Glomerular visceral epithelial cell (primary cell): ENCODE data around the gene ANKRD39.
"Not testable (repeated sequence)": the region's sequence is repeated elsewhere in the genome, so short reads cannot be mapped to it uniquely, and the experiment has no call there.

ENCODE experiments used
- DNase-seq: peaks from one replicate; pipeline ENCODE4 v3.0.0-alpha.2; 2016; ENCODE audit errors: extremely low spot score

Gene ANKRD39

DNA sequence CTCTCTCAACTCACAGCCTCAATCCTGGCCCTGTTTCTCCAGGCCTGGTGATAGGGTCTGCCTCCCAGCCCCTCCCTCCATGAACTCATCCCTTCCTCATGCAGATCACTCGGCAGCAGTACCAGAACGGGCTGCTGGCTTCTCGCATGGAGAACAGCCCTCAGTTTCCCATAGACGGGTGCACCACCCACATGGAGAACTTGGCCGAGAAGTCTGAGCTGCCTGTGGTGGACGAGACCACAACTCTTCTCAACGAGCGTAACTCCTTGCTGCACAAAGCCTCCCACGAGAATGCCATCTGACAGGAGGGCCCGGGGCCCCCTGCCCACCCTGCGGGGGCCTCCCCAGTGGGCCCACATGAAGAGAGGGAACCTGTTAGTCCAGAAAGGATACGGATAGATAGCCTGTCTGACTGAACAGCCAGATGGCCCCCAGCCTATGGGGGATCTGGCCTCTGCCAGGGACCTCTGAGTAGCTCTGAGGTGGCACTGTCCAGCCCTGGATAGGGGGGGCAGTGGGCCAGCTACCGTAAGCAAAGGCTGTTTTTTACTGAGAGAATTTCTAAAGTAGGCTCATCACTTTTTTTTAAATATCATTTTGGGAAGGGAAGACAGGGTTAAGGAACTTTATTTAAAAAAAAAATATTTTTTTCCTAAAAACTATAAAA is 48.5 kb downstream of the ANKRD39 start:
- DNase-seq: no peak

DNA sequence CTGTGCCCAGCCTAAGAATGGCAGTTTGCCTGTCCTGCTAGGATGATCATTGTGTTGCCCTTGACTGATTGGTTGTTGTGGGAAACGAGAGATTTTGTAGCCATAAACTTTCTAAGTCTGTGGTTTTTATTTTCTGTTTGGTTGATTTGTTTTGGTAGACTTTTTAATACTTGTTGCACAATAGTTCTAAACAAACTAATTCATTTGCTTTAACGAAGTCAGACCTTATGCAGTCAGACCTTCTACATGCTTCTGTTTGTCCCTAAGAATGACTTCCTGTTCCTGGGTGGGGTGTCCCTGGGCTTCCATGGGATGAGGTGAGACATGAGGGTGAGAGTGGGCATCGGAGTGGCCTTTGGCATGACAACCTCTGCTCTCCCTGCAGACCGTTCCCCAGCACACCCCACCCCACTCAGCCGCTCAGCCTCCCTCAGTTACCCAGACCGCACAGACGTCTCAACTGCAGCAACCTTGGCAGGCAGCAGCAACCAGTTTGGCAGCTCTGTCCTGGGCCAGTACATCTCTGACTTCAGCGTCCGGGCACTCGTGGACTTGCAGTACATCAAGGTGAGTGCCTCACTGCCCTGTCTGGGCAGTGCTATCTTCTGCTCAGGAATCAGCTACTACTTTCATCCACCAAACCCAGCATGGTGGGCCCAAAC is 49.5 kb downstream of the ANKRD39 start:
- no peak for DNase-seq

DNA sequence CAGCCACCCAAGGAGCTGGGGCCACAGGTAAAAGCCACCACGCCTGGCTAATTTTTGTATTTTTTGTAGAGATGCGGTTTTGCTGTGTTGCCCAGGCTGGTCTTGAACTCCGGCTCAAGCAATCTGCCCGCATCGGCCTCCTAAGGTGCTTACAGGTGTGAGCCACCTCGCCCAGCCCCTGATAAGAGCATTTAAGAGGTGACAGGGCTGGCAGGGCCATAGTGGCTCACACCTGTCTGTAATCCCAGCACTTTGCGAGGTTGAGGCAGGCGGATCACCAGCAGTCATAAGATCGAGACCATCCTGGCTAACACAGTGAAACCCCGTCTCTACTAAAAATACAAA is 50.7 kb downstream of the ANKRD39 start:
- no peak for DNase-seq

DNA sequence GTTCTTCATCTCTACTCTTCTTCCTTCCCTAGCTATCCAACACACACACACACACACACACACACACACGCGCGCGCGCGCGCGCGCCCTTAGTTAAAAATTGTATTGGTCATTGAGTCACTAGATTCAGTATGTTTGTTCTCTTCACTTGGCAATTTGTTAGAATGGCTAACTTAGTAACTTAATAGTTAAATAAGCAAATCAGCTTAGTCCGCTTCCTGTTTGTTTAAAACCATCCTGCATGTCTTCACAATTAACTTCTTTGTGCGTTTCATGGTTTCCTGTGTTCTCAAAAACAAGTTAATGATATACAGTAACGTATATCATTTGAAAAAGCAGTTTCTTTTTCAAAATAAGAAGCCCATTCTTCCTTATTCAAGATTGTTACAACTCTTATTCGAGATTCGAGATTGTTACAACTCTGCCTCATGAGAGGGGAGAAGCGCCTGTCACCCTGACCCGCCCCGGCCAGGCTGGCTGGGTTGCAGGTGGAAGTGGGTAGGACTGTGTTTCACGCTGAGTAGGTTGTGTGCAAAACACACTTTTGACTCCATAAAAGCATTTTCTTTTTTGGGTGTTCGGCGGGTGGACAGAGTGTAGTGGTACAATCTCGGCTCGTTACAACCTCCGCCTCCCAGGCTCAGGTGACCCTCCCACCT is 51.2 kb downstream of the ANKRD39 start:
- no peak for DNase-seq

DNA sequence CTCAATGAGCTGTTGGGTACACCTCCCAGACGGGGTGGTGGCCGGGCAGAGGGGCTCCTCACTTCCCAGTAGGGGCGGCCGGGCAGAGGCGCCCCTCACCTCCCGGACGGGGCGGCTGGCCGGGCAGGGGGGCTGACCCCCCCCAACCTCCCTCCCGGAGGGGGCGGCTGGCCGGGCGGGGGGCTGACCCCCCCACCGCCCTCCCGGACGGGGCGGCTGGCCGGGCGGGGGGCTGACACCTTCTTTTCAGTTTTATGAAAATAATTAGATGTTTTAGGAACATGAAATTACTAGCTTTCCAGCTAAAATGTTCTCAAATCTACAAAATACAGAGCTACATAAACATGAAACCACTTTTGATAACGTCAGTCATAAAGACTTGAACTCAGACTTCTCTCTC is 51.9 kb downstream of the ANKRD39 start:
- not testable (repeated sequence) for DNase-seq

DNA sequence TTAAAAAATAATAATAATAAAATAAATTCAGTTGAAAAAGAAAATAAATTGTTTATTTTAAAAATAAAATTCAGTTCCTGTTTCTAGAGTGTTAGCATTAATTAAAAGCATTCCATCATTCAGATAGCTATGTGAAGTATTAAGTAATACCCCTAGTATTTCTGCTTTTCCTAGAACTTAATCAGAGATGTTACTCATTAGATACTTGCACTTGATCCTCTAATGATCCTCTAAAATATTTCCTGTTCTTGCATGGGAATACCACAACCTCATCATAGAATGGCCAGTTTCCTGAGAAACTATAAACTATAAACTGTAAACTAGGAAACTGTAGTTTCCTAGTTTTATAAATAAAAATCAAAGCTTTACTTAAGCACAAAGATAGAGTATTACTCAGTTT is 52.8 kb downstream of the ANKRD39 start:
- DNase-seq: no peak

DNA sequence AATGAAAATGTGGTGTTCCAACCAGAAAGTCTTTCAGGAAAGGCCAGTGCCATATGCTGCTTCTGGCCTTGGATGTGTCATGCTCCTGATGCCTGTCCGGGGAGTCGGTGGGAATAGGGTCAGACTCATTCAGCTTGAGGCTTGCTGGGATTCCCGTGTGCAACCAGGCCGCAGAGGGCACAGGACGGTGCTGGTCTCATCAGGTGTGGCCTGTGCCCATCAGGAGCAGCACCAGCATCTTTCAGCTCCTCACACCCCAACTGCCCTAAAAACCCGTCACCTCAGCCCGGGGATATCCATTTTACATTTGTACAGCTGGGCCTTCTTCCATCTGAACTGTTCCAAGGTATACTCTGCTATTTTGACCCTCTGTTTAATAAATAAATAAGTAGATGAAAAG is 55.1 kb downstream of the ANKRD39 start:
- DNase-seq: no peak

DNA sequence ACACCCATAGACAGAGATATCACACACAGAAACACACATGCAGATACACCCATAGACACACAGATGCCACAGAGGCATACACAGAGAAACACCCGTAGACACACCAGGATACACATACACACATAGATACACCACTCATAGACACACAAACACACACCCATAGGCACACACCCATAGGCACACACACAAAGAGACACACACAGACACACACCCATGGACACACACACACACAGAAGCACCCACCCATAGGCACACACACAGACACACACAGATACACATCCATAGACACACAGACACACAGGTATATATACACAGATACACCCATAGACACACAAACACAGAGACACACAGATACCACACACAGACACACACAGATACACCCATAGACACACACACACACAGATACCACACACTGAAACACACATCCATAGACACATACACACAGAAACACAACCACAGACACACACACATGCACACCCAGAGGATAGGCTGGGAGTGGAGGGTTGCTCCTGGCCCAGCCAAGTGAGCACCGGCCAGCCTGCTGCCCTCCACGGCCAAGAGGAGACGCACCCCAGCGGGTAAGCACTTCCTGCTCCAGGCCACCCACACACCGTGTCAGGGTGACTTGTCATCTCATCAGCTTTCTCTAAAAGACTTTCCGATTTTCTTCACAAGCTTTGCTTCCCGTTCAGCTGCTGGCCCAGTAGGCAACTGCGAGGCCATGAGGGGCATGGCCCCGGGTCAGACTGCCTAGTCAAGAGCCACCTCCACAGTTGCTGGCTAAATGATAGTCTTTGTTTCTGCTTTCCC is 55.8 kb downstream of the ANKRD39 start:
- no peak for DNase-seq

DNA sequence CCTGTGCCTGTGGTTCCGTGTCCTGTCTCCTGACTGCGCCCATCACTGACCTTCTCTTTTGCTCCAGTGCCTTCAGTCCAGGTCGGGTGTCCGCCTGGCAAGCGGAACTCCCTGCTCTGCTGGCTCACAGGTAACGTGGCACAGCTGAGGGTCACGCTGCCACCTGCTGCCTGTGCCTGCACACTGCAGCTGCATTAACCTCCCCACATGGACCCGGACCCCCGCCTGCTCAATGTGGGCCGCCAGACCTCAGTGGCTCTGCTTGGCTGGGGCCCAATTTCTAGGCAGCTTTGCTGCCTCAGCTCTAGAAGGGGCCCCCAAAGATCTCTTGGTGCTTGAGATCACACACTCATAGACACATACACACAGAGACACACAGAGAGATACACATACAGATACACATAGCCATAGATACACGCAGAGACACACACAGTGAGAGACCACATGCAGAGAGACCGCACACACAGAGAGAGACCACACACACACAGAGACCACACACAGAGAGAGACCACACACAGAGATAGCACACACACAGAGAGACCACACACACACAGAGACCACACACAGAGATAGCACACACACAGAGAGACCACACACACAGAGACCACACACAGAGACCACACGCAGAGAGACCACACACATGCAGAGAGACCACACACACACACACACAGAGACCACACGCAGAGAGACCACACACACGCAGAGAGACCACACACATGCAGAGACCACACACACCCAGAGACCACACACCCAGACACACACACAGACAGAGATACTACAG is 56.6 kb downstream of the ANKRD39 start:
- DNase-seq: peak; percentile 69

DNA sequence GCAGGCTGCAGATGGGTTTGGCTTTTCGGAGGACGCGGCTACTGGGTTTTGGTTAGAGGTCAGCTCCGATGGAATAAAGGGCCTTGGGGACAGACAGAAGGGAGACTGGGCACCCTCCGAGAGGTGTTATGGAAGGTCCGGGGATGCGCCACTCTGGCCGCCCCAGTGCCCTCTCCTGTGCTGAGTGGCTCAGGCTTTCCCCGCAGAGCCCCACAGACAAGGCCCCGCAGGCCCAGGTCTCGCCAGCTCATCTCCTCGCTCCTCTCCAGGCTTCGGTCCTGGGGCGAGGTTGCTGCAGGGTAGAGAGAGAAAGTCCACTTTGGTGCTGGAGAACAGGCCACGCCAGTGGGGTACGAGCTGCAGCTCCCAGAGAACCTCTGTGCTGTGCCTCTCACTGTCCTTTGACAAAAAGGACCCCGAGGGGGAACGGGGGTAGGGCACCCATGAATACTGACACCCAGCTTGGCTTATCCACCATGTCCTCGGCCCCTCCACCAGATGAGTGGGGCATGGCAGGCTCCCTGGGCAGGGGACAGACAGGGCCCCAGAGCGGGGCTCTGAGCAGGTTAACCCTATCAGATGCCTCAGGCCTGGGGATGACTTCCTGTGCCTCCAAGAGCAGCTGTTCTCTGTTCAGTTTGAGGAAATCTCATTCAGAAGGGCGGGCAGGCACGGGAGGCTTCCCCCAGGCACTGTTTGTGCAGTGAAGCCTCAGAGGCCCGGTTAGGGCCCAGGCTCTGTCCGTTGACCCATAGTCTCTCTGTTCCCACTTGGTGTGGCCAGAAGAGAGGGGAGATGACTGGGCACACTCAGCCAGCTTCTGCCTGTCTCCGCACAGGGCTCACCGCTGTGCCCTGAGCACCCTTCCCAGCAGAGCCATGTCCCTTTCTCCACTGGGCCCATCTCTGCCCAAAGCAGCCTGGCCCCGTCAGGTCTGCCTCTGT is 57.5 kb downstream of the ANKRD39 start:
- no peak for DNase-seq

DNA sequence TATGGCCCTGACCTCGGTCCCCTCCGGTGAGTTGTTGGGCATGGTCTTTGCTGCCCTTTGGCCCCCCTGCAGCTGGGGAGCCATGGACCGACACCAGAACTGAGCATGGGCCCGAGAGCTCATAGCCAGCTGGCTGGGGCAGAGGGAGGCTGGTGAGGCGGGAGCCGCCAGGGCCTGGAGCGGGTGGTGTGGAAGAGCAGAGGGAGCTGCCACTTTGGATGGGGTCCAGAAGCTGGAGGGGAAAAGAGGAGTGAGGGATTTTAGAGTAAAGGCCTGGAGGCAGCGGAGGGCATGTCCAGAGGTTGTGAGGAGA is 58.2 kb downstream of the ANKRD39 start:
- DNase-seq: no peak

DNA sequence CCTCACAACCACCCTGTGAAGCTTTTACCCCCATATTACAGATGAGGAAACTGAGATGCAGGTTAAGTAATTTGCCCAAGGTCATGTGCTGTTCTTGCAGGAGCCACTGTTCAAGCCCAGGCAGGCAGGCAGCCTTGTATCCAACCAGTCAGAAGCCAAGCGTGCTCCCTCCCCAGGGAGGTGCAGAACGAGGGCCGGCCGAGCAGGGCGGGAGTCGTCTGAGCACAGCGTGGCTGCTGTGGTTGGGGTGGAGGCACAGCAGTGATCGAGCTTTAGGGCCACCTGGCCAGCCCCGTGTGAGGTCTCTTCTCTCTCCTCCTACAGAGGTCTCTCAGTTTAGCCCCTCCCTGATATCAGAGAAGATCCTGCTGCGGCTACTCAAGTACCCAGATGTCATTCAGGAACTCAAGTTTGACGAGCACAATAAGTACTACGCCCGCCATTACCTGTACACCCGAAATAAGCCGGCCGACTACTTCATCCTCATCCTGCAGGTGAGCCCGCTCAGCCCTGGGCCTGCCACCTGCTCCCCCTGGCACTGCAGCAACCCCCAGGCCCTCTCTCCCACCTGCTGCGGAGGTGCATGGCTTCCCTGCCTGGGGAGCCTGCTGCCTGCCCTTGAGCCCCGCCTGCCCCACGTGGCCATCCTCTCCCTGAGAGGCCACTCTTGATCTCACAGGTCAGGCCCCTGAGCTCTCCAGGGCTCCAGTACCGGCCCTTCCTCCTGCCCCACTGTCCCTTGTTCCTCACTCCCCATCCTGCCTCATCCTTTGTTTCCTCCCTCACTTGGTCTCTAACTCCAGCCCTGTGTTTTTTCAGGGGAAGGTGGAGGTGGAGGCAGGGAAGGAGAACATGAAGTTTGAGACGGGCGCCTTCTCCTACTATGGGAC is 58.8 kb downstream of the ANKRD39 start:
- DNase-seq: no peak
